NCI-H128 (cell line): ENCODE measurements around the gene KCNK15.

Experiments used
- DNase-seq: peaks from one replicate; lab custom pipeline; 2025; ENCODE audit not compliant: unreplicated experiment; lab: John Stamatoyannopoulos, UW

Gene KCNK15

GRCh38 chr20:44735816-44736169 is 9.9 kb upstream of the KCNK15 start:
- DNase-seq, result no peak

- DNase-seq, result no peak
Observed at GRCh38 chr20:44736170-44737021, 9.3 kb upstream of the KCNK15 start.

GRCh38 chr20:44737116-44737515 is 8.5 kb upstream of the KCNK15 start:
- DNase-seq, result no peak

GRCh38 chr20:44738813-44739477 is 6.7 kb upstream of the KCNK15 start:
- no peak for DNase-seq

GRCh38 chr20:44739942-44740341 is 5.7 kb upstream of the KCNK15 start:
- no peak for DNase-seq

GRCh38 chr20:44742304-44743079 is 3.2 kb upstream of the KCNK15 start:
- no peak for DNase-seq

GRCh38 chr20:44743080-44743701 is 2.5 kb upstream of the KCNK15 start:
- DNase-seq, result no peak

GRCh38 chr20:44743916-44744655 is 1.6 kb upstream of the KCNK15 start:
- no peak for DNase-seq

- DNase-seq, result no peak
Observed at GRCh38 chr20:44745122-44745597, 505 bp upstream of the KCNK15 start.

GRCh38 chr20:44746367-44747165 is 901 bp downstream of the KCNK15 start:
- DNase-seq, result no peak

- peak; percentile 80 for DNase-seq
Observed at GRCh38 chr20:44747166-44748004, 1.7 kb downstream of the KCNK15 start.

GRCh38 chr20:44748005-44748370 is 2.3 kb downstream of the KCNK15 start:
- no peak for DNase-seq

- DNase-seq, result no peak
Observed at GRCh38 chr20:44750081-44750805, 4.6 kb downstream of the KCNK15 start.

GRCh38 chr20:44752099-44752931 is 6.7 kb downstream of the KCNK15 start:
- no peak for DNase-seq

- no peak for DNase-seq
Observed at GRCh38 chr20:44754554-44754953, 8.9 kb downstream of the KCNK15 start.

- DNase-seq, result no peak
Observed at GRCh38 chr20:44756011-44756688, 10.5 kb downstream of the KCNK15 start.

- no peak for DNase-seq
Observed at GRCh38 chr20:44756956-44757355, 11.3 kb downstream of the KCNK15 start.
